IPS-20b (cell line): ENCODE results near the gene KRTAP10-7.
"Not testable (repeated sequence)": the region's sequence is repeated elsewhere in the genome, so short reads cannot be mapped to it uniquely, and the experiment has no call there.

ENCODE experiments used
- H3K27ac ChIP-seq: one replicate; pipeline ENCODE4 v1.5.1; 2013; ENCODE audit warnings: low read length
- H3K27me3 ChIP-seq: 2 replicates; pipeline ENCODE4 v1.6.1; 2013; ENCODE audit warnings: mild to moderate bottlenecking, low read length, inconsistent platforms; ENCODE audit not compliant: insufficient read depth
- H3K36me3 ChIP-seq: 2 replicates; pipeline ENCODE4 v1.6.1; 2013; ENCODE audit warnings: low read depth, mild to moderate bottlenecking, inconsistent platforms, low read length, moderate library complexity; ENCODE audit not compliant: insufficient read depth
- H3K4me1 ChIP-seq: 2 replicates; pipeline ENCODE4 v1.6.1; 2013; ENCODE audit warnings: mild to moderate bottlenecking, control low read depth, inconsistent platforms, low read length, moderate library complexity; ENCODE audit not compliant: insufficient read depth
- H3K4me3 ChIP-seq: 2 replicates; pipeline ENCODE4 v1.5.1; 2013; ENCODE audit warnings: mild to moderate bottlenecking, low read length, inconsistent platforms
- H3K9ac ChIP-seq: 2 replicates; pipeline ENCODE4 v1.6.1; 2013; ENCODE audit warnings: low read depth, mild to moderate bottlenecking, inconsistent platforms, low read length, moderate library complexity
- H3K9me3 ChIP-seq: 2 replicates; pipeline ENCODE4 v1.6.1; 2013; ENCODE audit warnings: mild to moderate bottlenecking, low read depth, low read length, inconsistent platforms; ENCODE audit not compliant: insufficient read depth

The KRTAP10-7 gene

GRCh38 chr21:44583089-44583799, 17.2 kb upstream of the KRTAP10-7 start:
- H3K4me1 ChIP-seq: no peaks in the 10 kb centered on the region
- no peaks in the 10 kb centered on the region for H3K9me3 ChIP-seq
- H3K9ac ChIP-seq: no peak overlapping the region
- no peak overlapping the region for H3K27ac ChIP-seq
- no peaks in the 10 kb centered on the region for H3K36me3 ChIP-seq
- no peak overlapping the region for H3K4me3 ChIP-seq
- no peaks in the 10 kb centered on the region for H3K27me3 ChIP-seq

GRCh38 chr21:44583800-44584147, 16.6 kb upstream of the KRTAP10-7 start:
- Histone ChIP-seq H3K36me3 (no peaks in the 10 kb centered on the region), H3K9me3 (no peaks in the 10 kb centered on the region), H3K27me3 (no peaks in the 10 kb centered on the region), H3K4me1 (no peaks in the 10 kb centered on the region), H3K27ac (no peak overlapping the region), H3K9ac (no peak overlapping the region), H3K4me3 (no peak overlapping the region)

GRCh38 chr21:44585892-44586291, 14.5 kb upstream of the KRTAP10-7 start:
- Histone ChIP-seq H3K9me3 (no peaks in the 10 kb centered on the region), H3K27me3 (no peaks in the 10 kb centered on the region), H3K4me1 (no peaks in the 10 kb centered on the region), H3K9ac (no peak overlapping the region), H3K4me3 (no peak overlapping the region), H3K36me3 (no peaks in the 10 kb centered on the region), H3K27ac (no peak overlapping the region)

DNA sequence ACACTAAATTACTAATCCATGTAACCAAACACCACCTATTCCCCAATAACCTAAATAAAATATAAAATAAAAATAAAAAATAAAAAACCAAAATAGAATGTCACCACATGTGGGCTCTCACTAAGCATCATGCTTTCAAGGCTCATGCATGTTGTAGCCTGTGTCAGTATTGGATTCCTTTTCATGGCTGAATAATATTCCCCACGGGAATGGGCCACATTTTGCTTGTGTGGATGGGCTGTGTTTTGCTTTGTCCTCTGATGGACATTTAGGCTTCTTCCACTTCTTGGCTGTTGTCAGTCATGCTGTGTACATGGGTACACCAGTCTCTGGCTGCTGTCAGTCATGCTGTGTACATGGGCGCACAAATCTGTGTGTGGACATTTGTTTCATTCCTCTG, 11.3 kb upstream of the KRTAP10-7 start:
- Histone ChIP-seq H3K36me3 (no peaks in the 10 kb centered on the region), H3K9me3 (no peaks in the 10 kb centered on the region), H3K4me1 (peaks cover 8% of the 10 kb centered on the region; the same call in 1 of the 2 replicates), H3K4me3 (no peak overlapping the region), H3K27ac (no peak overlapping the region), H3K9ac (no peak overlapping the region), H3K27me3 (no peaks in the 10 kb centered on the region)

- H3K4me3 ChIP-seq: no peak overlapping the region
- no peaks in the 10 kb centered on the region for H3K9me3 ChIP-seq
- H3K27ac ChIP-seq: no peak overlapping the region
- no peaks in the 10 kb centered on the region for H3K27me3 ChIP-seq
- H3K9ac ChIP-seq: no peak overlapping the region
- peaks cover 8% of the 10 kb centered on the region; the same call in 1 of the 2 replicates for H3K4me1 ChIP-seq
- H3K36me3 ChIP-seq: no peaks in the 10 kb centered on the region
Measured at GRCh38 chr21:44589586-44590305, 10.7 kb upstream of the KRTAP10-7 start.

- Histone ChIP-seq H3K9me3 (no peaks in the 10 kb centered on the region), H3K36me3 (no peaks in the 10 kb centered on the region), H3K4me3 (no peak overlapping the region), H3K9ac (no peak overlapping the region), H3K27ac (no peak overlapping the region), H3K27me3 (no peaks in the 10 kb centered on the region), H3K4me1 (peaks cover 8% of the 10 kb centered on the region; the same call in 1 of the 2 replicates)
Measured at GRCh38 chr21:44590311-44590721, 10.1 kb upstream of the KRTAP10-7 start.

DNA sequence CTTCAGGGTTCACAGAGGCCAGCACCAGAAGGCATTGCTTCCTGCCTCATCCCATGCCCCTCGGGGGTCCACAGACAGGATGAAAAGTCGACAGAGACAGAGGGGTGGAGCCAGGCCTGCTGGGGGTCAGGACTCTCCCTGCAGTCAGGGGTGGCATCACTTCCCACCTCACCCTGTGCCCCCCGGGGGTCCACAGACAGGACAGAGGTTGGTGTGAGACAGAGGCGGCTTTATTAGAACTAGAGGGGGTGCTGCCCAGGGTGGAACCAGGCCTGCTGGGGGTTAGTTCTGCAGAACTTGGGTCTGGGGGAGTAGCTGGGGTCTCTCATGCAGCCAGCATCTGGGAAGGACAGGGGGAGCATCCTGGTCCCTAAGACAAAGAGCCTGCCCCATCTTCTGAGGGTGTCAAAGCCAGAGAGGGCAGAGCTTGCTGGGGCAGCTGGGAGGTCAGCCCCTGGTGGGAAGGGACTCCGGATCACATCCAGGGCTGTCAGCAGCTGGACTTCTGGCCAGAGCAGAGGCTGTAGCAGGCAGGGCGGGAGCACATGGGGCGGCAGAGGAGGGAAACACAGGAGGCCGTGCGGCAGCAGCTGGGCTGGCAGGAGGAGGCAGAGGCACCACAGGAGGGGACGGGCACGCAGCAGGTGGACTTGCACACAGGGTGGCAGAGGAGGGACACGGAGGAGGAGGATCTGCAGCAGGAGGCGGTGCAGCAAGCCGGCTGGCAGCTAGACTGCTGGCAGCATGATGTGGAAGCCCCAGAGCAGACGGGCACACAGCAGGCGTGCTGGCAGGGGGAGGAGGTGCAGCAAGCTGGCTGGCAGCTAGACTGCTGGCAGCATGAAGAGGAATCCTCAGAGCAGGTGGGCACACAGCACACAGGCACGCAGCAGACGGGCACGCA, 9.2 kb upstream of the KRTAP10-7 start:
- not testable (repeated sequence) for H3K27me3 ChIP-seq, H3K4me3 ChIP-seq, H3K9ac ChIP-seq, H3K27ac ChIP-seq, H3K4me1 ChIP-seq, H3K9me3 ChIP-seq, H3K36me3 ChIP-seq

- not testable (repeated sequence) for H3K27ac ChIP-seq, H3K4me3 ChIP-seq, H3K36me3 ChIP-seq
Measured at GRCh38 chr21:44591801-44592130, 8.6 kb upstream of the KRTAP10-7 start.

DNA sequence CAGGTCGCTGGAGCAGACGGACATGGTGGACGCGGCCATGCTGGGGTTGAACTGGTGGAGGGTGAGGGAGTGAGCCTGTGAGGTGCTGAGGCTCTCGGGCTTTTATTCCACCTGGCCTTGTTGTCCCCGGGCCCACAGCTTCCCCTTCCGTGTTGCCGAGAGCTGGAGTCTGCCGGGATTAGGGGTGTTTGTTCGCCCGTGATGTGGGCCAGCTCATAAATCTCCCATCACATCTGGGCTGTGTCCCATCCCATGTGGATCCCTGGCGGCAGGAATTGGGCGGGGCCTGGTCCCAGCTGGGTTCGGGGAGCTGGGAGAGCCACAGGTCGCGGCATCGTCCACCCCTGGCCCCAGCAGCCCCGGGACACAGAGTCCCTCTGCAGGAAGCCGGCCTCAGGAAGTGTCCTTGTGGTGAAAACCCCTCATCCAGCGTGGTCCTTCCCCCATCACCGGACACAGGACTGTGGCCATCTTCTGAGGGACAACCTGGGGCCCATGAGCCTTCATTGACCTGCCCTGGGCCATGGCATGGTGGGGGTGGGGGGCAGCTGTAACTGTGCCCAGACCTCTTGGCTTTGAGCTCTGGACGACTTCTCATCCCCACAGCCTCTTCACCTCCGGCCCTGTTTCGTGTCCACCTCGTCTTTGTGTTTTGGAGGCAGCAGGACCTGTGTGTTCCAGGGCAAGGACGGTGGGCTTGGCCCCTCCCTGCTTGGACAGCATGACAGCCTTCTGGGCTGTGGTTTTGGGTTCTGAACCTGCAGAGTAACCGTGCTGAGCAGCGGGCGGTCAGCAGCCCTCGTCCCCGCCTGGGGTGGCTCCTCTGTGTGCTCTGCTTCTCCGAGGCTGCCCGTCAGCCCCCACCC, 7.7 kb upstream of the KRTAP10-7 start, which contains the start of gene KRTAP10-6:
Gene KRTAP10-6, minus strand, starts transcription at position 60 of the 866 bp plus-strand sequence. Its CDS starts 21 bp downstream, at position 39.
- Histone ChIP-seq H3K4me3 (no peak within 1 kb of the TSS), H3K27me3 (no peaks in the 10 kb centered on the region), H3K9me3 (no peaks in the 10 kb centered on the region), H3K4me1 (peaks cover 8% of the 10 kb centered on the region; the same call in 1 of the 2 replicates), H3K36me3 (no peaks in the 10 kb centered on the region), H3K27ac (no peak within 1 kb of the TSS), H3K9ac (no peak within 1 kb of the TSS)

More at GRCh38 chr21:44591801-44592130, 8.6 kb upstream of the KRTAP10-7 start:
- H3K9ac ChIP-seq, H3K9me3 ChIP-seq, H3K27me3 ChIP-seq, H3K4me1 ChIP-seq: not testable (repeated sequence)

DNA sequence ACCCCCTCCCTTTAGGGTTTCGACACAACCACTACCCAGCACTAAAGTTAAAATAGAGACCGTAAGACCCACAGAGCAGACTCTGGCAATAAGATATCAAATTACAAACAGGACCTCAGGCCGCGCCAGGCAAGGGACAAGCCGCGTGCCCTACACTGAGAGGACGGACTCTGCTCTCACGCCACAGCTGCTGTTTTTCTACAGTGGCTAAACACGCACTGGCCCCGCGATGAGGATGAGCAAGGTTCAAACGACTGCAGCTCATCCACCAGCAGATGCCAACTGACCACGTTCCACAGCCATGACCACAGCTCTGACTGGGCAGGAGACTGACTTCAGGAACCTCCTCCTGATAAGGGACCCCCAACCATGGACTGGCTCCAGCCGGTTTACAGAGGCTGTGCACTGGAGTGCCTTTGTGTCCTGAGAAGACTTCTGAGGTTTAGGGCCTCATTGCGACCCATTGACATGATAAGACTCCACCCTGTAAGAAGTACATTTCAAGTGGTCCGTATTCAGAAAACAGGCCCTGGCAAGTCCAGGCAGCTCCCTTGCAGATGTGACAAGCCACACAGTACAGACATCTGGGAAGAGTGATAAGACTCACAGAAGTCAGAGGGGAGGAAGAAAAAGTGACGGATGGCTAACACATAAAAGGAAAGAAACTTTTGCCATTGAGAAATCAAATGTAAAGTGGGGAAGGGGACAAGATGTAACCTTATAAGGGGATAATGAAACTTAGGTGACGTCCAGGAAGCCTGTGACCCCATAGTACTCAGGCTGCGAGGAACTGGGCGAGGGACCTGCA, 6.6 kb upstream of the KRTAP10-7 start:
- no peak overlapping the region for H3K9ac ChIP-seq

More for the DNA sequence above, 6.6 kb upstream of the KRTAP10-7 start:
- Histone ChIP-seq H3K9me3 (no peaks in the 10 kb centered on the region), H3K36me3 (no peaks in the 10 kb centered on the region), H3K27ac (no peak overlapping the region), H3K4me3 (no peak overlapping the region), H3K4me1 (peaks cover 13% of the 10 kb centered on the region; the same call in 1 of the 2 replicates), H3K27me3 (no peaks in the 10 kb centered on the region)
